ENCODE data around the gene NDUFB3. TPM values are rescaled to one million over a fixed set of nuclear protein-coding genes. Genes with fewer than 3 reads are reported as not detected.
A peak's percentile ranks its signal among the peaks of the same experiment; 100 is the strongest.
"Not testable (repeated sequence)": the region's sequence is repeated elsewhere in the genome, so short reads cannot be mapped to it uniquely, and the experiment has no call there.

Gene NDUFB3
- total RNA-seq, 2 experiments from 2014 or later: 115 to 116 TPM

GRCh38 chr2:201108341-201108740 is 36.5 kb downstream of the NDUFB3 start:
- DNase-seq (no peak), ATAC-seq (ENCODE audit: low read depth) (no peak)
- peaks cover 2% of the 10 kb centered on the region for H3K4me1 Mint-ChIP-seq
- no peaks in the 10 kb centered on the region for H3K27me3 Mint-ChIP-seq
- no peaks in the 10 kb centered on the region for H3K9me3 Mint-ChIP-seq
- H3K4me3 Mint-ChIP-seq: no peak overlapping the region
- H3K27ac Mint-ChIP-seq: no peak overlapping the region
- POLR2A ChIA-PET: interaction anchor here (1.6 kb wide), 1 partner anchor 8 kb away, joined by 7 read pairs; the partner anchor contains the start of gene CFLAR
- peaks cover 3% of the 10 kb centered on the region for H3K36me3 Mint-ChIP-seq

- Mint-ChIP-seq H3K9me3 (no peaks in the 10 kb centered on the region), H3K4me3 (no peak overlapping the region), H3K27me3 (no peaks in the 10 kb centered on the region), H3K4me1 (peaks cover 5% of the 10 kb centered on the region), H3K27ac (no peak overlapping the region), H3K36me3 (peaks cover 6% of the 10 kb centered on the region)
- POLR2A ChIA-PET: no interaction called here
- no peak for ATAC-seq (ENCODE audit: low read depth)
- no peak for DNase-seq
These were observed 37.4 kb downstream of the NDUFB3 start for GRCh38 chr2:201109186-201109585.

GRCh38 chr2:201110615-201111014 is 38.8 kb downstream of the NDUFB3 start:
- DNase-seq (no peak), ATAC-seq (ENCODE audit: low read depth) (no peak)
- Mint-ChIP-seq H3K36me3 (peaks cover 8% of the 10 kb centered on the region), H3K9me3 (no peaks in the 10 kb centered on the region), H3K4me3 (no peak overlapping the region), H3K27me3 (no peaks in the 10 kb centered on the region), H3K4me1 (peaks cover 13% of the 10 kb centered on the region), H3K27ac (no peak overlapping the region)
- POLR2A ChIA-PET: interaction anchor here (0.5 kb wide), 1 partner anchor 36 kb away, joined by 3 read pairs; no protein-coding TSS in a partner anchor

- H3K27me3 Mint-ChIP-seq: no peaks in the 10 kb centered on the region
- no peak overlapping the region for H3K27ac Mint-ChIP-seq
- DNase-seq: no peak
- POLR2A ChIA-PET: no interaction called here
- ATAC-seq (ENCODE audit: low read depth): no peak
- no peaks in the 10 kb centered on the region for H3K9me3 Mint-ChIP-seq
- H3K4me1 Mint-ChIP-seq: peaks cover 15% of the 10 kb centered on the region
- H3K4me3 Mint-ChIP-seq: no peak overlapping the region
- H3K36me3 Mint-ChIP-seq: peaks cover 5% of the 10 kb centered on the region
These were observed 39.3 kb downstream of the NDUFB3 start for GRCh38 chr2:201111096-201111495.

- peak overlapping the region; percentile 89 for H3K4me3 Mint-ChIP-seq
- POLR2A ChIA-PET: interaction anchor here (0.6 to 5.3 kb wide), 5 partner anchors 13 to 225 kb away, joined by 3 to 46 read pairs (median 27); partner anchors contain the start of genes HYCC2, NDUFB3, NIF3L1 and PPIL3
- no peaks in the 10 kb centered on the region for H3K9me3 Mint-ChIP-seq
- peaks cover 23% of the 10 kb centered on the region for H3K4me1 Mint-ChIP-seq
- no peaks in the 10 kb centered on the region for H3K27me3 Mint-ChIP-seq
- DNase-seq: no peak
- ATAC-seq (ENCODE audit: low read depth): no peak
- H3K27ac Mint-ChIP-seq: peak overlapping the region; percentile 99
- H3K36me3 Mint-ChIP-seq: peaks cover 10% of the 10 kb centered on the region
These were observed 42.5 kb downstream of the NDUFB3 start for GRCh38 chr2:201114350-201114749.

- Mint-ChIP-seq H3K36me3 (peaks cover 12% of the 10 kb centered on the region), H3K27ac (peak overlapping the region; percentile 99), H3K27me3 (no peaks in the 10 kb centered on the region), H3K4me3 (peak overlapping the region; percentile 89), H3K4me1 (peaks cover 23% of the 10 kb centered on the region), H3K9me3 (no peaks in the 10 kb centered on the region)
- POLR2A ChIA-PET: interaction anchor here (0.8 to 5.3 kb wide), 7 partner anchors 12 to 225 kb away, joined by 3 to 46 read pairs (median 17); partner anchors contain the start of genes HYCC2, NDUFB3, NIF3L1 and ORC2
- DNase-seq: no peak
- no peak for ATAC-seq (ENCODE audit: low read depth)
These were observed 43.0 kb downstream of the NDUFB3 start for GRCh38 chr2:201114846-201115245.

GRCh38 chr2:201116115-201116958 is 44.5 kb downstream of the NDUFB3 start, which contains the start of gene CFLAR:
TSS of gene CFLAR (plus strand) at chr2:201116164. CDS start at chr2:201129866, 13,702 bp downstream.
- Mint-ChIP-seq H3K4me3 (peak within 1 kb of the TSS; percentile 89), H3K4me1 (peaks cover 29% of the 10 kb centered on the region), H3K36me3 (peaks cover 17% of the 10 kb centered on the region), H3K27me3 (no peaks in the 10 kb centered on the region), H3K9me3 (no peaks in the 10 kb centered on the region), H3K27ac (peak within 1 kb of the TSS; percentile 99)
- ATAC-seq (ENCODE audit: low read depth) (peak; percentile 51), DNase-seq (peak; percentile 91)
- POLR2A ChIA-PET: interaction anchor here (0.5 to 5.3 kb wide), 21 partner anchors 8 to 405 kb away, joined by 3 to 46 read pairs (median 7); partner anchors contain the start of genes CASP10, CASP8, CLK1 and HYCC2

GRCh38 chr2:201116959-201117734 is 45.3 kb downstream of the NDUFB3 start:
- Mint-ChIP-seq H3K27ac (peak overlapping the region; percentile 99), H3K4me3 (peak overlapping the region; percentile 89), H3K4me1 (peaks cover 35% of the 10 kb centered on the region), H3K9me3 (no peaks in the 10 kb centered on the region), H3K27me3 (no peaks in the 10 kb centered on the region), H3K36me3 (peaks cover 17% of the 10 kb centered on the region)
- POLR2A ChIA-PET: interaction anchor here (0.6 to 5.3 kb wide), 29 partner anchors 9 to 406 kb away, joined by 3 to 46 read pairs (median 6); partner anchors contain the start of genes CASP10, CASP8, CLK1 and HYCC2
- peak; percentile 25 for ATAC-seq (ENCODE audit: low read depth)
- DNase-seq: no peak

GRCh38 chr2:201117735-201118094 is 45.9 kb downstream of the NDUFB3 start:
- DNase-seq: peak; percentile 57
- H3K4me1 Mint-ChIP-seq: peaks cover 40% of the 10 kb centered on the region
- POLR2A ChIA-PET: interaction anchor here (0.7 to 5.3 kb wide), 25 partner anchors 18 to 407 kb away, joined by 3 to 46 read pairs (median 6); partner anchors contain the start of genes CASP10, CASP8, CLK1 and HYCC2
- ATAC-seq (ENCODE audit: low read depth): peak; percentile 2
- peak overlapping the region; percentile 89 for H3K4me3 Mint-ChIP-seq
- not testable (repeated sequence) for H3K27me3 Mint-ChIP-seq, H3K9me3 Mint-ChIP-seq
- peaks cover 22% of the 10 kb centered on the region for H3K36me3 Mint-ChIP-seq
- peak overlapping the region; percentile 99 for H3K27ac Mint-ChIP-seq

- peak overlapping the region; percentile 89 for H3K4me3 Mint-ChIP-seq
- peak overlapping the region; percentile 99 for H3K27ac Mint-ChIP-seq
- ATAC-seq (ENCODE audit: low read depth): peak; percentile 28
- peaks cover 22% of the 10 kb centered on the region for H3K36me3 Mint-ChIP-seq
- POLR2A ChIA-PET: interaction anchor here (0.7 to 5.3 kb wide), 20 partner anchors 18 to 254 kb away, joined by 3 to 46 read pairs (median 8); partner anchors contain the start of genes CASP10, CASP8, CLK1 and HYCC2
- no peaks in the 10 kb centered on the region for H3K27me3 Mint-ChIP-seq
- DNase-seq: peak; percentile 82
- H3K9me3 Mint-ChIP-seq: no peaks in the 10 kb centered on the region
- H3K4me1 Mint-ChIP-seq: peaks cover 45% of the 10 kb centered on the region
These were observed 46.5 kb downstream of the NDUFB3 start for GRCh38 chr2:201118121-201118960.

- POLR2A ChIA-PET: interaction anchor here (0.7 to 5.3 kb wide), 13 partner anchors 19 to 255 kb away, joined by 3 to 46 read pairs (median 15); partner anchors contain the start of genes CASP10, CASP8, CLK1 and HYCC2
- peaks cover 50% of the 10 kb centered on the region for H3K4me1 Mint-ChIP-seq
These were observed 47.4 kb downstream of the NDUFB3 start for GRCh38 chr2:201118961-201119854.

More at GRCh38 chr2:201118961-201119854, 47.4 kb downstream of the NDUFB3 start:
- Mint-ChIP-seq H3K9me3 (no peaks in the 10 kb centered on the region), H3K4me3 (peak overlapping the region; percentile 89), H3K27ac (peak overlapping the region; percentile 99), H3K36me3 (peaks cover 18% of the 10 kb centered on the region), H3K27me3 (no peaks in the 10 kb centered on the region)
- DNase-seq (no peak), ATAC-seq (ENCODE audit: low read depth) (peak; percentile 6)

Measured in activated naive CD8-positive, alpha-beta T cell treated with anti-CD3 and anti-CD28 coated beads, Interleukin-2, amount 10 ng/mL, durations not matched to agents 7 days and 5 days (primary cell).